ENCODE data around the gene ZC3HAV1L.

The ZC3HAV1L gene

GRCh38 chr7:139049936-139050335, 14.1 kb upstream of the ZC3HAV1L start:
- Histone ChIP-seq H3K27me3 (replicated peaks) (no peaks in the 10 kb centered on the region), H3K4me3 (ENCODE audit: low read depth, low read length) (no peak overlapping the region), H3K27ac (no peak overlapping the region), H3K36me3 (replicated peaks) (peaks cover 28% of the 10 kb centered on the region)
- in situ Hi-C loops (cut with HindIII; ENCODE audit: low pct_ligation_motif_present, low sequenced_read_pairs), result no loop called here
- no peak for DNase-seq
- no peak for TF ChIP-seq CTCF (IDR thresholded peaks at IDR 0.05; ENCODE audit: low read depth, low read length, missing control alignments)

GRCh38 chr7:139049111-139049510, 13.3 kb upstream of the ZC3HAV1L start:
- Histone ChIP-seq H3K4me3 (ENCODE audit: low read depth, low read length) (no peak overlapping the region), H3K27me3 (replicated peaks) (no peaks in the 10 kb centered on the region), H3K27ac (no peak overlapping the region), H3K36me3 (replicated peaks) (peaks cover 20% of the 10 kb centered on the region)
- DNase-seq, result no peak
- in situ Hi-C loops (cut with HindIII; ENCODE audit: low pct_ligation_motif_present, low sequenced_read_pairs), result no loop called here
- TF ChIP-seq CTCF (IDR thresholded peaks at IDR 0.05; ENCODE audit: low read depth, low read length, missing control alignments), result no peak

DNA sequence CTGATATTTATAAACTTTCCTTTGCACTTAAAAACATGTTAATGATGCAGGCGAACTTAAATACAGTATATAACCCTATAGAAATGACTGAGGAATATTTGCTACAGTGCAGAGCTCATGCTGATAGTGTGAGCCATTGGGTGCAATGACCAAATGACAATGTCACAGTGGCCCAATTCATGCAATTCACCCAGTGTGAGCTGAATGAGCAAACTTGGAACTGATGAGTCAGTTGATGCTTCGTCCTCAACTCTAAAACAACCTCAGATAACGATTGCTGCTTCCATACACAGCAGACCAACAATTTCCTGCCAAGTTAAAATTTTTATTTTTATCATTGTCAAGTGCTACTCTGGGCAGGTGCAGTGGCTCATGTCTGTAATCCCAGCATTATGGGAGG, 12.1 kb upstream of the ZC3HAV1L start:
- TF ChIP-seq CTCF (IDR thresholded peaks at IDR 0.05; ENCODE audit: low read depth, low read length, missing control alignments), result no peak
- Histone ChIP-seq H3K4me3 (ENCODE audit: low read depth, low read length) (no peak overlapping the region), H3K27ac (no peak overlapping the region), H3K27me3 (replicated peaks) (no peaks in the 10 kb centered on the region), H3K36me3 (replicated peaks) (peaks cover 11% of the 10 kb centered on the region)
- DNase-seq, result no peak
- in situ Hi-C loops (cut with HindIII; ENCODE audit: low pct_ligation_motif_present, low sequenced_read_pairs), result no loop called here

DNA sequence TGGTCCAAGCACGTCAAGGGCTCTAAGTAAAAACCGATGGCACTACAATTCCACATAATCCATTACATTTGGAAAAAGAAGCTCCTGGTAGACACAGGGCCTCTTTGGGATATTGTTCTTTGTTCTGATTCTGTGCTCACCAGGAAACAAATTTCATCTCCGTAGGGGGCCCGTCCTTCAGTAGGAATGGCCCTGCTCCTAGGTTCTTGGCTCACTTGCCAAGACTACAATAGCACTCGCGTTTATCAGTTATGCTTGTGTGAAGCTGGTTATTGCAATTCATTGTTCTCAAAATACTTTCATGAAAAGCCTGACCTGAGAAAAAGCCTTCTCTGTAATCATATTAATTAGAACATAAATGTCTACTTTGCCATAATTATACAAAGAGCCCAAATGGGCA, 10.3 kb upstream of the ZC3HAV1L start:
- no peak overlapping the region for H3K27ac ChIP-seq
- peaks cover 9% of the 10 kb centered on the region for H3K36me3 ChIP-seq (replicated peaks)
- no peaks in the 10 kb centered on the region for H3K27me3 ChIP-seq (replicated peaks)
- no peak for DNase-seq
- TF ChIP-seq CTCF (IDR thresholded peaks at IDR 0.05; ENCODE audit: low read depth, low read length, missing control alignments), result no peak
- in situ Hi-C loops (cut with HindIII; ENCODE audit: low pct_ligation_motif_present, low sequenced_read_pairs), result no loop called here
- H3K4me3 ChIP-seq (ENCODE audit: low read depth, low read length), result no peak overlapping the region

- no peak overlapping the region for H3K27ac ChIP-seq
- H3K36me3 ChIP-seq (replicated peaks), result peaks cover 9% of the 10 kb centered on the region
- H3K4me3 ChIP-seq (ENCODE audit: low read depth, low read length), result no peak overlapping the region
- no peak for DNase-seq
- in situ Hi-C loops (cut with HindIII; ENCODE audit: low pct_ligation_motif_present, low sequenced_read_pairs), result no loop called here
- TF ChIP-seq CTCF (IDR thresholded peaks at IDR 0.05; ENCODE audit: low read depth, low read length, missing control alignments), result no peak
- H3K27me3 ChIP-seq (replicated peaks), result no peaks in the 10 kb centered on the region
Measured at GRCh38 chr7:139044813-139045794, 9.3 kb upstream of the ZC3HAV1L start.

Measured in brain microvascular endothelial cell (primary cell).